HEK293 (cell line): ENCODE data around the gene TENT4A.

Source experiments
- KLF10 ChIP-seq: fragments of 450-650 bp; IDR thresholded peaks from 2 replicates; pipeline ENCODE4 v1.5.1; 2018; ENCODE audit warnings: missing biosample characterization, mild to moderate bottlenecking, missing genetic modification characterization
- ZNF24 ChIP-seq: fragments of 450-650 bp; formaldehyde crosslinking; IDR thresholded peaks from 2 replicates; pipeline ENCODE4 v1.5.1; 2016; ENCODE audit warnings: missing biosample characterization, missing genetic modification characterization
- ZNF621 ChIP-seq: fragments of 450-650 bp; formaldehyde crosslinking; IDR thresholded peaks from 2 replicates; pipeline ENCODE4 v1.5.1; 2017; ENCODE audit warnings: missing biosample characterization, missing genetic modification characterization
- ZNF626 ChIP-seq: fragments of 450-650 bp; sonication (Bioruptor Pico); formaldehyde crosslinking; IDR thresholded peaks from 2 replicates; pipeline ENCODE4 v1.5.1; 2018; ENCODE audit warnings: missing biosample characterization, missing genetic modification characterization, inconsistent platforms
- ZNF701 ChIP-seq: fragments of 450-650 bp; formaldehyde crosslinking; IDR thresholded peaks from 2 replicates; pipeline ENCODE4 v1.5.1; 2016; ENCODE audit warnings: missing biosample characterization, missing genetic modification characterization
- TF ChIP-seq, protein P1 (sequence below): fragments of 450-650 bp; formaldehyde crosslinking; IDR thresholded peaks from 2 replicates; pipeline ENCODE4 v1.5.1; 2016; ENCODE audit warnings: missing biosample characterization, missing genetic modification characterization, borderline replicate concordance
- TF ChIP-seq, protein P2 (sequence below): fragments of 450-650 bp; formaldehyde crosslinking; conservative IDR thresholded peaks from 2 replicates; pipeline ENCODE4 v1.5.1; 2016; ENCODE audit warnings: low read depth, missing biosample characterization, missing genetic modification characterization
- TF ChIP-seq, protein P3 (sequence below): fragments of 450-650 bp; formaldehyde crosslinking; IDR thresholded peaks from 2 replicates; pipeline ENCODE4 v1.5.1; 2016; ENCODE audit warnings: missing biosample characterization, missing genetic modification characterization
- TF ChIP-seq, protein P4 (sequence below): fragments of 450-650 bp; formaldehyde crosslinking; conservative IDR thresholded peaks from 2 replicates; pipeline ENCODE4 v1.5.1; 2016; ENCODE audit warnings: low read depth, missing biosample characterization, missing genetic modification characterization

DNA sequence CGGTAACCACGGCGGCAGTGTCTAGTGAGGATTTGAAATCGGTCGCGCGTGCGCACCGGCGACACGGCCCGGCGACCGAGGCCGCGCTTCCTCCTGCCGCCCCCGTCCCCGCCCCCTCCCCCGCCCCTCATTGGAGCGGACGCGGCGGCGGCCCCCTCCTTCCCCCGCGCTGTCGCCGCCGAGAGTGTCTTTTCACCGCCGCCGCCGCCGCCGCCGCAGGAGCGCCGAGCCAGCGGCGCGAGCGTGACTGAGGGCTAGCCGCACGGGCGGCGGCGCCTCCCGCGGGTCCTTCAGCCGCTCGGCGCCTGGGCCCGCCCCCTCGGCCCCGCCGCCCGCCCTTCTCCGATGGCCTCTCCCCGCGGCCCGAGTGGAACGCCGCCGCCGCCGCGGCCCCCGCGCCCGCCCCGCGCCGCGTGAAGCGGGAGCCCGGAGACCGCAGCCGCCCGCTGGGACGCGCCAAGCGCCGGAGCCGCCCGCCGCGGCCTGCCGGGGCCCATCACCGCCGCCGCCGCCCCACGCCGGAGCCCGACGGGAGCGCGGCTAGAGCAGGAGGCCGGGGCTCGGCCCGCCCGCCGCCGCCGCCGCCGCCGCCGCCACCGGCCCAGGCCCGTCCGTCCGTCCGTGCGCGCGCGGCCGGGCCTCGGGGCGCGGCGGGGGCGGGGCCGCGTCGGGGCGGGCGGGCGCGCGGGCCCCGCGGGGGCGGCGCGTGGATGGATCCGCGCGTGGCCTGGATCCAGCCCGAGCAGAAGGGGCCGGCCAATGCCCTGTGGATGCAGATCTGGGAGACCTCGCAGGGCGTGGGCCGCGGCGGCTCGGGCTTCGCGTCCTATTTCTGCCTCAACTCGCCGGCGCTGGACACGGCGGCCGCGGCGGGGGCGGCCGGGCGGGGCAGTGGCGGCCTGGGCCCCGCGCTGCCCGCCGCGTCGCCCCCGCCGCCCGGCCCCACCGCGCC, at the start of gene TENT4A:
- TF ChIP-seq, protein P1, sequence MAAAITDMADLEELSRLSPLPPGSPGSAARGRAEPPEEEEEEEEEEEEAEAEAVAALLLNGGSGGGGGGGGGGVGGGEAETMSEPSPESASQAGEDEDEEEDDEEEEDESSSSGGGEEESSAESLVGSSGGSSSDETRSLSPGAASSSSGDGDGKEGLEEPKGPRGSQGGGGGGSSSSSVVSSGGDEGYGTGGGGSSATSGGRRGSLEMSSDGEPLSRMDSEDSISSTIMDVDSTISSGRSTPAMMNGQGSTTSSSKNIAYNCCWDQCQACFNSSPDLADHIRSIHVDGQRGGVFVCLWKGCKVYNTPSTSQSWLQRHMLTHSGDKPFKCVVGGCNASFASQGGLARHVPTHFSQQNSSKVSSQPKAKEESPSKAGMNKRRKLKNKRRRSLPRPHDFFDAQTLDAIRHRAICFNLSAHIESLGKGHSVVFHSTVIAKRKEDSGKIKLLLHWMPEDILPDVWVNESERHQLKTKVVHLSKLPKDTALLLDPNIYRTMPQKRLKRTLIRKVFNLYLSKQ = no peak
- TF ChIP-seq ZNF24 (tag by site-specific recombination) (no peak), ZNF621 (tag by site-specific recombination) (no peak), ZNF701 (tag by site-specific recombination) (no peak), ZNF626 (tag by site-specific recombination) (no peak), KLF10 (tag by site-specific recombination) (no peak; the same call in 1 of the 2 replicates)
- TF ChIP-seq, protein P2, sequence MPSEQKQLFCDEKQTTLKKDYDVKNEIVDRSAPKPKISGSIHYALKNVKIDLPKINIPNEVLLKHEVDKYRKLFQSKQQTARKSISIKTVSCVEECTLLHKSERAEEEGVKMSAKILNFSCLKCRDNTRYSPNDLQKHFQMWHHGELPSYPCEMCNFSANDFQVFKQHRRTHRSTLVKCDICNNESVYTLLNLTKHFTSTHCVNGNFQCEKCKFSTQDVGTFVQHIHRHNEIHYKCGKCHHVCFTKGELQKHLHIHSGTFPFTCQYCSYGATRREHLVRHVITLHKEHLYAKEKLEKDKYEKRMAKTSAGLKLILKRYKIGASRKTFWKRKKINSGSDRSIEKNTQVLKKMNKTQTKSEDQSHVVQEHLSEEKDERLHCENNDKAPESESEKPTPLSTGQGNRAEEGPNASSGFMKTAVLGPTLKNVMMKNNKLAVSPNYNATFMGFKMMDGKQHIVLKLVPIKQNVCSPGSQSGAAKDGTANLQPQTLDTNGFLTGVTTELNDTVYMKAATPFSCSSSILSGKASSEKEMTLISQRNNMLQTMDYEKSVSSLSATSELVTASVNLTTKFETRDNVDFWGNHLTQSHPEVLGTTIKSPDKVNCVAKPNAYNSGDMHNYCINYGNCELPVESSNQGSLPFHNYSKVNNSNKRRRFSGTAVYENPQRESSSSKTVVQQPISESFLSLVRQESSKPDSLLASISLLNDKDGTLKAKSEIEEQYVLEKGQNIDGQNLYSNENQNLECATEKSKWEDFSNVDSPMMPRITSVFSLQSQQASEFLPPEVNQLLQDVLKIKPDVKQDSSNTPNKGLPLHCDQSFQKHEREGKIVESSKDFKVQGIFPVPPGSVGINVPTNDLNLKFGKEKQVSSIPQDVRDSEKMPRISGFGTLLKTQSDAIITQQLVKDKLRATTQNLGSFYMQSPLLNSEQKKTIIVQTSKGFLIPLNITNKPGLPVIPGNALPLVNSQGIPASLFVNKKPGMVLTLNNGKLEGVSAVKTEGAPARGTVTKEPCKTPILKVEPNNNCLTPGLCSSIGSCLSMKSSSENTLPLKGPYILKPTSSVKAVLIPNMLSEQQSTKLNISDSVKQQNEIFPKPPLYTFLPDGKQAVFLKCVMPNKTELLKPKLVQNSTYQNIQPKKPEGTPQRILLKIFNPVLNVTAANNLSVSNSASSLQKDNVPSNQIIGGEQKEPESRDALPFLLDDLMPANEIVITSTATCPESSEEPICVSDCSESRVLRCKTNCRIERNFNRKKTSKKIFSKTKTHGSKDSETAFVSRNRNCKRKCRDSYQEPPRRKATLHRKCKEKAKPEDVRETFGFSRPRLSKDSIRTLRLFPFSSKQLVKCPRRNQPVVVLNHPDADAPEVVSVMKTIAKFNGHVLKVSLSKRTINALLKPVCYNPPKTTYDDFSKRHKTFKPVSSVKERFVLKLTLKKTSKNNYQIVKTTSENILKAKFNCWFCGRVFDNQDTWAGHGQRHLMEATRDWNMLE (tag by site-specific recombination) = no peak
- TF ChIP-seq, protein P3, sequence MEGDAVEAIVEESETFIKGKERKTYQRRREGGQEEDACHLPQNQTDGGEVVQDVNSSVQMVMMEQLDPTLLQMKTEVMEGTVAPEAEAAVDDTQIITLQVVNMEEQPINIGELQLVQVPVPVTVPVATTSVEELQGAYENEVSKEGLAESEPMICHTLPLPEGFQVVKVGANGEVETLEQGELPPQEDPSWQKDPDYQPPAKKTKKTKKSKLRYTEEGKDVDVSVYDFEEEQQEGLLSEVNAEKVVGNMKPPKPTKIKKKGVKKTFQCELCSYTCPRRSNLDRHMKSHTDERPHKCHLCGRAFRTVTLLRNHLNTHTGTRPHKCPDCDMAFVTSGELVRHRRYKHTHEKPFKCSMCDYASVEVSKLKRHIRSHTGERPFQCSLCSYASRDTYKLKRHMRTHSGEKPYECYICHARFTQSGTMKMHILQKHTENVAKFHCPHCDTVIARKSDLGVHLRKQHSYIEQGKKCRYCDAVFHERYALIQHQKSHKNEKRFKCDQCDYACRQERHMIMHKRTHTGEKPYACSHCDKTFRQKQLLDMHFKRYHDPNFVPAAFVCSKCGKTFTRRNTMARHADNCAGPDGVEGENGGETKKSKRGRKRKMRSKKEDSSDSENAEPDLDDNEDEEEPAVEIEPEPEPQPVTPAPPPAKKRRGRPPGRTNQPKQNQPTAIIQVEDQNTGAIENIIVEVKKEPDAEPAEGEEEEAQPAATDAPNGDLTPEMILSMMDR = no peak
- TF ChIP-seq, protein P4, sequence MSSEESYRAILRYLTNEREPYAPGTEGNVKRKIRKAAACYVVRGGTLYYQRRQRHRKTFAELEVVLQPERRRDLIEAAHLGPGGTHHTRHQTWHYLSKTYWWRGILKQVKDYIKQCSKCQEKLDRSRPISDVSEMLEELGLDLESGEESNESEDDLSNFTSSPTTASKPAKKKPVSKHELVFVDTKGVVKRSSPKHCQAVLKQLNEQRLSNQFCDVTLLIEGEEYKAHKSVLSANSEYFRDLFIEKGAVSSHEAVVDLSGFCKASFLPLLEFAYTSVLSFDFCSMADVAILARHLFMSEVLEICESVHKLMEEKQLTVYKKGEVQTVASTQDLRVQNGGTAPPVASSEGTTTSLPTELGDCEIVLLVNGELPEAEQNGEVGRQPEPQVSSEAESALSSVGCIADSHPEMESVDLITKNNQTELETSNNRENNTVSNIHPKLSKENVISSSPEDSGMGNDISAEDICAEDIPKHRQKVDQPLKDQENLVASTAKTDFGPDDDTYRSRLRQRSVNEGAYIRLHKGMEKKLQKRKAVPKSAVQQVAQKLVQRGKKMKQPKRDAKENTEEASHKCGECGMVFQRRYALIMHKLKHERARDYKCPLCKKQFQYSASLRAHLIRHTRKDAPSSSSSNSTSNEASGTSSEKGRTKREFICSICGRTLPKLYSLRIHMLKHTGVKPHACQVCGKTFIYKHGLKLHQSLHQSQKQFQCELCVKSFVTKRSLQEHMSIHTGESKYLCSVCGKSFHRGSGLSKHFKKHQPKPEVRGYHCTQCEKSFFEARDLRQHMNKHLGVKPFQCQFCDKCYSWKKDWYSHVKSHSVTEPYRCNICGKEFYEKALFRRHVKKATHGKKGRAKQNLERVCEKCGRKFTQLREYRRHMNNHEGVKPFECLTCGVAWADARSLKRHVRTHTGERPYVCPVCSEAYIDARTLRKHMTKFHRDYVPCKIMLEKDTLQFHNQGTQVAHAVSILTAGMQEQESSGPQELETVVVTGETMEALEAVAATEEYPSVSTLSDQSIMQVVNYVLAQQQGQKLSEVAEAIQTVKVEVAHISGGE (tag by site-specific recombination) = no peak
